ENCODE data around the gene RAB4A. TPM values are rescaled to one million over a fixed set of nuclear protein-coding genes. Genes with fewer than 3 reads are reported as not detected.

RAB4A gene
- total RNA-seq, 3 donors from 2014 or later = 27.5 to 47.8 (median 42.1) TPM

DNA sequence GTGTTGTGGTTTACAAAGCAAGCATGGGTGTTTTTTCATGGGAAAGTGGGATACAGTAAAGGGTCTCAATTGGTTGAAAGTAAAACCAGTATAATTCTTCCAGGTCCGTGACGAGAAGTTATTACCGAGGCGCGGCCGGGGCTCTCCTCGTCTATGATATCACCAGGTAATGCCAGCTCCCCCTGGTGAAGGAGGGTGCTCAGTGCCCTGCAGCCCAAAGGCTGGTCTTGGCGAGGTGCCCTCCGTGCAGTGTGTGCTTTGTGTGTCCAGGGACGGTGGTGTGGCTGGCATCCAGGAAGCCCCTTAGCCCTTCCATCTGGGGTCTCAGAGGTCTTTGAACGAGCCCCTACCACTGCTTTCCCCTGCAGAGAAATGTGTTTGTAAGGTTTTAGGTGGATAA is 24.8 kb downstream of the RAB4A start:
- no peak overlapping the region for H3K4me3 ChIP-seq
- H3K36me3 ChIP-seq = peaks cover 3% of the 10 kb centered on the region

DNA sequence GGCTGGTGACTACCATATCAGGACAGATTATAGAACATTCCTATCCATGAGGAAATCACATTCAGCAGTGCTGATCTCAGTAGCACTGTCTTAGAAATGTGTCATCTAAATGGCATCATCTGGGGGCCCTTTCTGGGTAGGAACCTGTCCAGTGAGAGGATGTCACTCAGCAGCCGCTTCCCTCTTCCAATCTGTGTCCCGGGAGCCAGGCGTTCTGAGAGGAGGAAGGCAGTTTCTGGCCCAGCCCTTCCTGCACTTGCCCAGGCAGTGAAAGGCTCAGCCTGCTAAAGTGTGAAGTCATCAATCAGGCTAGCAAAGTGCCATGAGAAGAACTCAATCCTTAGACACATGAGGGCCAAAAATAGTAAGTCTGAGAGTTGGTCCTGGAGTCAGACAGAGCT is 25.6 kb downstream of the RAB4A start:
- TF ChIP-seq, protein P1, sequence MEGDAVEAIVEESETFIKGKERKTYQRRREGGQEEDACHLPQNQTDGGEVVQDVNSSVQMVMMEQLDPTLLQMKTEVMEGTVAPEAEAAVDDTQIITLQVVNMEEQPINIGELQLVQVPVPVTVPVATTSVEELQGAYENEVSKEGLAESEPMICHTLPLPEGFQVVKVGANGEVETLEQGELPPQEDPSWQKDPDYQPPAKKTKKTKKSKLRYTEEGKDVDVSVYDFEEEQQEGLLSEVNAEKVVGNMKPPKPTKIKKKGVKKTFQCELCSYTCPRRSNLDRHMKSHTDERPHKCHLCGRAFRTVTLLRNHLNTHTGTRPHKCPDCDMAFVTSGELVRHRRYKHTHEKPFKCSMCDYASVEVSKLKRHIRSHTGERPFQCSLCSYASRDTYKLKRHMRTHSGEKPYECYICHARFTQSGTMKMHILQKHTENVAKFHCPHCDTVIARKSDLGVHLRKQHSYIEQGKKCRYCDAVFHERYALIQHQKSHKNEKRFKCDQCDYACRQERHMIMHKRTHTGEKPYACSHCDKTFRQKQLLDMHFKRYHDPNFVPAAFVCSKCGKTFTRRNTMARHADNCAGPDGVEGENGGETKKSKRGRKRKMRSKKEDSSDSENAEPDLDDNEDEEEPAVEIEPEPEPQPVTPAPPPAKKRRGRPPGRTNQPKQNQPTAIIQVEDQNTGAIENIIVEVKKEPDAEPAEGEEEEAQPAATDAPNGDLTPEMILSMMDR (IDR thresholded peaks at IDR 0.05) = no peak
- TF ChIP-seq POLR2AphosphoS5 (IDR thresholded peaks at IDR 0.05) (no peak), POLR2A (IDR thresholded peaks at IDR 0.05) (no peak)
- Histone ChIP-seq H3K36me3 (peaks cover 3% of the 10 kb centered on the region), H3K27me3 (no peaks in the 10 kb centered on the region), H3K4me1 (no peaks in the 10 kb centered on the region), H3K27ac (no peak overlapping the region), H3K4me3 (no peak overlapping the region), H3K9me3 (no peaks in the 10 kb centered on the region)
- intact Hi-C loops (cut with DNase I; ENCODE audit: low total_unique reads) = no loop called here
- no peak for DNase-seq (ENCODE audit: low spot score in 2 of 2)

More for the DNA sequence above, 24.8 kb downstream of the RAB4A start:
- H3K27ac ChIP-seq = no peak overlapping the region
- no peak for DNase-seq (ENCODE audit: low spot score in 2 of 2)
- no peak for TF ChIP-seq POLR2A (IDR thresholded peaks at IDR 0.05)
- no peak for TF ChIP-seq POLR2AphosphoS5 (IDR thresholded peaks at IDR 0.05)
- TF ChIP-seq, protein P1 (IDR thresholded peaks at IDR 0.05) = no peak
- intact Hi-C loops (cut with DNase I; ENCODE audit: low total_unique reads) = no loop called here
- no peaks in the 10 kb centered on the region for H3K9me3 ChIP-seq
- no peaks in the 10 kb centered on the region for H3K4me1 ChIP-seq
- H3K27me3 ChIP-seq = no peaks in the 10 kb centered on the region

DNA sequence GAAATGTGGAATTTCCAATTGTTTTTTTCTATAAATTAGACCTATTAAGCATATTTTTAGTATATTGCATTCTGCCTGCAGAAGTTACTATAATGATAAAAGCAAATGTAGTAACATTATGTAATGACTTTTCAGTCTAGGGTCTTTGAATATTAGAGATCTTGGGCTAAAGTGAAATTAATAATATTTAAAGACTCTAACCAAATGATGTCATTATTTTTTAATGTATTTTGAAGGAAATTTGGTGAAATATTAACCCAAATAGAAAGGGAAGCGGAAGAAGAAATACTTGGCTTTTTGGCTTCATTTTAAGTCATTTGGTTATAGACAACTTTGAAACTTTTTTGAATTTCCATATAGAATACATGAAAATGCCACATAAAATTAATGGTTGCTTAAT is 26.8 kb downstream of the RAB4A start:
- intact Hi-C loops (cut with DNase I; ENCODE audit: low total_unique reads) = no loop called here
- TF ChIP-seq, protein P1 (IDR thresholded peaks at IDR 0.05) = no peak
- TF ChIP-seq POLR2AphosphoS5 (IDR thresholded peaks at IDR 0.05) (no peak), POLR2A (IDR thresholded peaks at IDR 0.05) (no peak)
- H3K27me3 ChIP-seq = no peaks in the 10 kb centered on the region
- no peak for DNase-seq (ENCODE audit: low spot score in 2 of 2)
- H3K36me3 ChIP-seq = peaks cover 3% of the 10 kb centered on the region
- H3K9me3 ChIP-seq = no peaks in the 10 kb centered on the region
- no peak overlapping the region for H3K4me3 ChIP-seq
- no peaks in the 10 kb centered on the region for H3K4me1 ChIP-seq
- no peak overlapping the region for H3K27ac ChIP-seq

DNA sequence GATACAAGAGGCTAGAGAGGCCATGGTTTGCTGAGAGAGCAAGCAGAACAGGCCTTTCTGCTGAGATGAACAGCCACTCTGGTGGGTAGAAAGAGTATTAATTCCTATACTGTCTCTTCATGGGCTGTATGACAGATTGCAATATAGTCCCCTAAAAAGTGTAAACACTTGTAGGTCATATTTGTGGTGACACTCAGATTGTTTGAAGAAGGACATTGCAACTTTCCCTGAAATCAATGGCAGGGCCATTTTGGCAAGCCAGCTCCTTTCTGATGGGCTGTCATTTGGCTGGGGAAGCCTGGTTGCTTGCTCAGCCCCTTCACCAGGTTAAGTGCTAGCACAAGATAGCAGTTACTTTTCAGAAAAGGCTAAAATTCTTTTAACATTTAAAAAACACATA is 27.5 kb downstream of the RAB4A start:
- Histone ChIP-seq H3K4me1 (no peaks in the 10 kb centered on the region), H3K9me3 (no peaks in the 10 kb centered on the region), H3K4me3 (no peak overlapping the region), H3K27me3 (no peaks in the 10 kb centered on the region), H3K36me3 (peaks cover 3% of the 10 kb centered on the region), H3K27ac (no peak overlapping the region)
- intact Hi-C loops (cut with DNase I; ENCODE audit: low total_unique reads) = no loop called here
- DNase-seq (ENCODE audit: low spot score in 2 of 2) = no peak
- no peak for TF ChIP-seq POLR2A (IDR thresholded peaks at IDR 0.05)
- TF ChIP-seq POLR2AphosphoS5 (IDR thresholded peaks at IDR 0.05) = no peak
- TF ChIP-seq, protein P1 (IDR thresholded peaks at IDR 0.05) = no peak

DNA sequence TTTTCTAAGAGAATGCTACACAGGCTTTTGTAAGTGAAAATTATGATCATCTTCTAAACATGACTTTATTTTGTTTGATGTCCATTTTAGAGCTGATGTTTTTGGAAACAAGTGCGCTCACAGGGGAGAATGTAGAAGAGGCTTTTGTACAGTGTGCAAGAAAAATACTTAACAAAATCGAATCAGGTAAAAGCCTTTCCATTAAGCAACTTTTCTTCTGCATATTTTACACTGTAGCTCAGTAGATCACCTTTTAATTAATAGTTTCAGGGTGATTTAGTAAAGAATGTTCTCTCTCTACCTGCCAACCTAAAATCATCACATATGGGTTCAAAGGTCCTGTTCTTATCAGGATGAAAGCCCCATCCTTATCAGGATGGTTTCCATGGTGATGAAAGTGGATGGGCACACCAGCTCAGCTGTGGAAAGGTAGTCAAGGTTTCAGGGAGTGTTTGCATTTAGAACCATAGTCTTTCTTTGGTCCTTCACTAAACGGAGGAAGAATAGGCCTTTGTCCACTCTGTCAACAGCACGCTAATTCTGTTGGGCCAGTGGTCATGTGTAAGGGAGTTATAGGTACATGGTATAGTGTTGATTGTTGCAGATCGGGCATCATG is 28.1 kb downstream of the RAB4A start:
- intact Hi-C loops (cut with DNase I; ENCODE audit: low total_unique reads) = no loop called here
- Histone ChIP-seq H3K27me3 (no peaks in the 10 kb centered on the region), H3K9me3 (no peaks in the 10 kb centered on the region), H3K36me3 (peaks cover 3% of the 10 kb centered on the region), H3K27ac (no peak overlapping the region), H3K4me3 (no peak overlapping the region), H3K4me1 (no peaks in the 10 kb centered on the region)
- TF ChIP-seq, protein P1 (IDR thresholded peaks at IDR 0.05) = no peak
- no peak for TF ChIP-seq POLR2AphosphoS5 (IDR thresholded peaks at IDR 0.05)
- TF ChIP-seq POLR2A (IDR thresholded peaks at IDR 0.05) = no peak
- no peak for DNase-seq (ENCODE audit: low spot score in 2 of 2)

All from breast epithelium (tissue), 4 donors.